Natural killer cell treated with Interleukin-12 subunit alpha and Interleukin-12 subunit beta and Interleukin-15 and Interleukin-18, amount 100 ng/mL, for 72 hours (primary cell): ENCODE measurements around the gene NFATC1. TPM values are rescaled to one million over a fixed set of nuclear protein-coding genes. Genes with fewer than 3 reads are reported as not detected.

Source experiments
- ATAC-seq, 2 donors: fragments of 150-1000 bp; cut with Tn5 transposase in 1 of 2; sonication (Bioruptor Pico), chemical (Tn5 transposase) in 1 of 2; 2 replicates each; pipeline ENCODE4 v1.10.0; 2021
- DNase-seq: peaks from one replicate; pipeline ENCODE4 v3.0.0; 2022; ENCODE audit warnings: low spot score
- H3K27ac Mint-ChIP-seq, 2 donors: 1 replicate in 1 of 2; 2 replicates in 1 of 2; pipeline ENCODE4 v1.8.0; 2022; ENCODE audit warnings: mixed read lengths in 2 of 2, mild to moderate bottlenecking in 1 of 2, moderate library complexity in 1 of 2
- H3K27me3 Mint-ChIP-seq, 2 donors: 1 replicate in 1 of 2; 2 replicates in 1 of 2; pipeline ENCODE4 v1.8.0; 2022; ENCODE audit warnings: mixed read lengths in 2 of 2
- H3K36me3 Mint-ChIP-seq: one replicate; pipeline ENCODE4 v1.8.0; 2022; ENCODE audit warnings: mixed read lengths
- H3K4me1 Mint-ChIP-seq, 2 donors: 1 replicate in 1 of 2; 2 replicates in 1 of 2; pipeline ENCODE4 v1.8.0; 2022; ENCODE audit warnings: low read depth in 2 of 2, mixed read lengths in 2 of 2, mild to moderate bottlenecking in 1 of 2
- H3K4me3 Mint-ChIP-seq: one replicate; pipeline ENCODE4 v1.8.0; 2022; ENCODE audit warnings: mixed read lengths
- H3K9me3 Mint-ChIP-seq: 2 replicates; pipeline ENCODE4 v1.8.0; 2022; ENCODE audit warnings: mixed read lengths
- total RNA-seq, 2 donors: library from RNA; stranded (reverse); gene quantifications; one replicate each; pipeline ENCODE4 v1.2.3, GENCODE V29; 2022

Gene NFATC1
- total RNA-seq, 2 donors from 2014 or later = 22.3 to 34.4 TPM

DNA sequence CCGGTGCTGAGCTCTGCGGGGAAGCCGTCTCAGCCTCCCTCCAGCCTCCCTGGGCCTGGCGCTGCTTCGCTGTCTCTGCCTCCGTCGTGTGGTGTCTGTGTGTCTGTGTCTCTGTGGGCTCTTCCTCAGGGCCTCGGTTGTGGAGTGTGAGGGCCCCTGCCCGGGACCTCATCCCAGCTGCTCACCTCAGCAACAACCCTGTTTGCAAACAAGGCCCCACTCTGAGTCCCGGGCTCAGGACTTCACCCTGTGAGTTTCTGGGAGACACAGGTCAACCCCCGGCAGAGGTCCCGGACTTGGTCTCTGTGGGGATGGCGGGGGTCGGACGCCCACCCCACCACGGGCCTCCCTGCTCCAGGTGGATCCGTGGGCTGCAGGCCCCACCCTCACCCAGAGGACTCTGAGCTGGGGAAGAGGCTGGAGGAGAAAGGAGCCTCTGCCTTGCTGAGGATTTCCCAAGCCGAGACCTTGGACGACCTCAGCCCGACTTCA, 156.5 kb downstream of the NFATC1 start:
- peak; percentile 40 for DNase-seq
- ATAC-seq = no peak
- Mint-ChIP-seq H3K36me3 (no peaks in the 10 kb centered on the region), H3K4me1 (no peaks in the 10 kb centered on the region), H3K27me3 (no peaks in the 10 kb centered on the region), H3K4me3 (no peak overlapping the region), H3K27ac (no peak overlapping the region), H3K9me3 (no peaks in the 10 kb centered on the region)

- Mint-ChIP-seq H3K27ac (no peak overlapping the region), H3K4me3 (no peak overlapping the region), H3K9me3 (no peaks in the 10 kb centered on the region), H3K36me3 (no peaks in the 10 kb centered on the region), H3K4me1 (no peaks in the 10 kb centered on the region), H3K27me3 (no peaks in the 10 kb centered on the region)
- DNase-seq (peak; percentile 34), ATAC-seq (no peak)
These were observed 157.0 kb downstream of the NFATC1 start for GRCh38 chr18:79552696-79553095.

DNA sequence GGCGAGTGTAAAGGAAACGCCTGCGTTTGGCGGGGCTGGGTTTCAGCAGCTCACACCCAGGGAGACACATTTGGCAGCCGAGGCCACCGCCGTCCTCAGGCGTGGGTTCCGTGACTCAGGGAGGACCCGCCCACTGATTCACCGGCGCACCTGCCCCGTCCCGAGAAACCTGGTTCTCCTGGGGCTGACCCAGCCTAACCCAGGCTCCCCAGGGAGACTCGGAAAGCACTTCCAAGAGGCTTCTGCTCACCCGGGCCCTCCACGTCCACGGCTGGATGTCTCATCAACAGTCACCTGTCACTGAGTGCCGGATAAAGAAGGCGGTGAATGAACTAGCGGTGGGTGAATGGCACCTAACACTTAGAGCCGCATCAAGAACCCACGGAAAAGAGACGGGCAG, 157.4 kb downstream of the NFATC1 start:
- no peaks in the 10 kb centered on the region for H3K27me3 Mint-ChIP-seq
- no peaks in the 10 kb centered on the region for H3K4me1 Mint-ChIP-seq
- no peaks in the 10 kb centered on the region for H3K36me3 Mint-ChIP-seq
- no peak overlapping the region for H3K4me3 Mint-ChIP-seq
- H3K9me3 Mint-ChIP-seq = no peaks in the 10 kb centered on the region
- ATAC-seq (no peak), DNase-seq (peak; percentile 28)
- H3K27ac Mint-ChIP-seq = no peak overlapping the region

DNA sequence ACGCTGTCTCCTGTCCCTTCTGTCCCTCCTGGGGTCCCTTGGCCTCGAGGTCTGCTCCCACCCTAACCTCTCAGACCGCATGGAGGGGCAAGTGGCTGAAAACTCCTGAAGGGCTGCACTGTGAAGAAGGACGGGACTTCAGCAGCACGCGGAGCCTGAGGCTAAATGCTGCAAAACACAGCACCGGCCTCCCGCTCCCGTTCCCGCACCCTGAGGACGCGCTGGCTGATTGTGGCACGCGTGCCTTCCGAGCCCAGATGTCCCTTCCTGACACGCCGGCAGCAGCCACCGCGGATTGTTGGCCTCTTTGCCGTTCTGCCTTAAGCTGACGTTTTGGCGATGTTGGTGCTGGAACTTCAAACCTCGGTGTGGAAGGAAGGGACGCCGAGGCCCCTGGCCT, 158.0 kb downstream of the NFATC1 start:
- ATAC-seq (no peak), DNase-seq (peak; percentile 50)
- H3K27ac Mint-ChIP-seq = no peak overlapping the region
- H3K4me3 Mint-ChIP-seq = no peak overlapping the region
- H3K9me3 Mint-ChIP-seq = no peaks in the 10 kb centered on the region
- no peaks in the 10 kb centered on the region for H3K27me3 Mint-ChIP-seq
- no peaks in the 10 kb centered on the region for H3K4me1 Mint-ChIP-seq
- H3K36me3 Mint-ChIP-seq = no peaks in the 10 kb centered on the region

GRCh38 chr18:79554321-79554720, 158.6 kb downstream of the NFATC1 start:
- Mint-ChIP-seq H3K4me3 (no peak overlapping the region), H3K36me3 (no peaks in the 10 kb centered on the region)
- ATAC-seq = no peak

DNA sequence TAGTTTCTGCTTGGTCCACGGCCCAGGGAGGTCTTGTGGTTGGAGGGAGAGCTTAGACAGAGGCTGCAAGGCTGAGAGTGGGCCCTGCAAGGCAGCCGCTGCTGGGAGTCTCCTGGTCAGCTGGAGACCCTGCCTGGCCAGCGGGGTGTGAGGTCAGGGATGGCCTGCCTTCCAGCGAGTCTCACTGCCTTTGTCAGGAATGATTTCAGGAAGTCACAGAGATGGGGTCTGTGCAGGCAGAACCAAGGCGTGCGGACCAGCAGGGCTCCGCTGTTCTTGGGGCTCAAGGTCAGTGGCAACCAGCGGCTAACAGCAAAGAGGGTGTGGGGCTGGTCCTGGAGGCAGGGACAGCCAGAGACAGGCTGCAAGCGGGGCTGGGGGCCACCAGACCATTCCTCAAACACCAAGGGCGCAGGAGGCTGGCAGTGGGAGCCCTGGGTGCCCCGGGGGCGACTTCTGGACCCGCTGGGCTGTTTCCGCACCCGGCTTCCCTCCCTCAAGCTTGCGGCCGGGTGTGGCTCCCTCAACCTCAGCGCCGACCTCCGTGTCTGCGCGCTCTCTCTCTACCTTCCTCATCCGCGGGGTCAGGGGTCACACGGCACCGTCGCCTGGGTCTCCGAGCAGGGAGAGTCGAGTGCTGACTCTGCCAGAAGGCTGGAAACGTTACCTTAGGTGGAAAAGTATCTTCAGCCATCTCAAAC, 159.4 kb downstream of the NFATC1 start:
- Mint-ChIP-seq H3K4me3 (no peak overlapping the region), H3K9me3 (no peaks in the 10 kb centered on the region), H3K4me1 (peaks cover 0 to 4% of the 10 kb centered on the region in 2 donors), H3K36me3 (no peaks in the 10 kb centered on the region), H3K27me3 (no peaks in the 10 kb centered on the region), H3K27ac (no peak overlapping the region)
- ATAC-seq = peak in 1 of 2 donors; percentile 24
- peak; percentile 18 for DNase-seq

More at GRCh38 chr18:79554321-79554720, 158.6 kb downstream of the NFATC1 start:
- Mint-ChIP-seq H3K4me1 (no peaks in the 10 kb centered on the region), H3K27me3 (no peaks in the 10 kb centered on the region), H3K27ac (no peak overlapping the region), H3K9me3 (no peaks in the 10 kb centered on the region)
- DNase-seq = no peak

GRCh38 chr18:79555885-79556284, 160.2 kb downstream of the NFATC1 start:
- DNase-seq = peak; percentile 55
- Mint-ChIP-seq H3K27me3 (no peaks in the 10 kb centered on the region), H3K27ac (no peak overlapping the region), H3K36me3 (no peaks in the 10 kb centered on the region), H3K4me1 (peaks cover 0 to 4% of the 10 kb centered on the region in 2 donors), H3K4me3 (no peak overlapping the region), H3K9me3 (no peaks in the 10 kb centered on the region)
- ATAC-seq = no peak

GRCh38 chr18:79556829-79557585, 161.3 kb downstream of the NFATC1 start:
- DNase-seq = peak; percentile 46
- no peak overlapping the region for H3K27ac Mint-ChIP-seq
- no peaks in the 10 kb centered on the region for H3K27me3 Mint-ChIP-seq
- no peaks in the 10 kb centered on the region for H3K36me3 Mint-ChIP-seq
- no peaks in the 10 kb centered on the region for H3K9me3 Mint-ChIP-seq
- no peak overlapping the region for H3K4me3 Mint-ChIP-seq
- ATAC-seq = no peak
- peaks cover 0 to 4% of the 10 kb centered on the region in 2 donors for H3K4me1 Mint-ChIP-seq

GRCh38 chr18:79558196-79558932, 162.6 kb downstream of the NFATC1 start:
- Mint-ChIP-seq H3K36me3 (no peaks in the 10 kb centered on the region), H3K4me1 (peaks cover 0 to 4% of the 10 kb centered on the region in 2 donors), H3K27ac (no peak overlapping the region), H3K4me3 (no peak overlapping the region), H3K9me3 (no peaks in the 10 kb centered on the region), H3K27me3 (no peaks in the 10 kb centered on the region)
- ATAC-seq = no peak
- DNase-seq = peak; percentile 45

- no peak overlapping the region for H3K4me3 Mint-ChIP-seq
- no peaks in the 10 kb centered on the region for H3K27me3 Mint-ChIP-seq
- ATAC-seq (peak in 1 of 2 donors; percentile 28), DNase-seq (peak; percentile 58)
- H3K9me3 Mint-ChIP-seq = no peaks in the 10 kb centered on the region
- H3K4me1 Mint-ChIP-seq = peaks cover 0 to 4% of the 10 kb centered on the region in 2 donors
- H3K27ac Mint-ChIP-seq = no peak overlapping the region
- H3K36me3 Mint-ChIP-seq = no peaks in the 10 kb centered on the region
These were observed 163.2 kb downstream of the NFATC1 start for GRCh38 chr18:79558933-79559416.

- Mint-ChIP-seq H3K4me1 (peaks cover 0 to 4% of the 10 kb centered on the region in 2 donors), H3K9me3 (no peaks in the 10 kb centered on the region), H3K36me3 (no peaks in the 10 kb centered on the region), H3K4me3 (no peak overlapping the region), H3K27ac (no peak overlapping the region), H3K27me3 (no peaks in the 10 kb centered on the region)
- no peak for DNase-seq
- peak in 1 of 2 donors; percentile 10 for ATAC-seq
These were observed 163.7 kb downstream of the NFATC1 start for GRCh38 chr18:79559436-79559835.

DNA sequence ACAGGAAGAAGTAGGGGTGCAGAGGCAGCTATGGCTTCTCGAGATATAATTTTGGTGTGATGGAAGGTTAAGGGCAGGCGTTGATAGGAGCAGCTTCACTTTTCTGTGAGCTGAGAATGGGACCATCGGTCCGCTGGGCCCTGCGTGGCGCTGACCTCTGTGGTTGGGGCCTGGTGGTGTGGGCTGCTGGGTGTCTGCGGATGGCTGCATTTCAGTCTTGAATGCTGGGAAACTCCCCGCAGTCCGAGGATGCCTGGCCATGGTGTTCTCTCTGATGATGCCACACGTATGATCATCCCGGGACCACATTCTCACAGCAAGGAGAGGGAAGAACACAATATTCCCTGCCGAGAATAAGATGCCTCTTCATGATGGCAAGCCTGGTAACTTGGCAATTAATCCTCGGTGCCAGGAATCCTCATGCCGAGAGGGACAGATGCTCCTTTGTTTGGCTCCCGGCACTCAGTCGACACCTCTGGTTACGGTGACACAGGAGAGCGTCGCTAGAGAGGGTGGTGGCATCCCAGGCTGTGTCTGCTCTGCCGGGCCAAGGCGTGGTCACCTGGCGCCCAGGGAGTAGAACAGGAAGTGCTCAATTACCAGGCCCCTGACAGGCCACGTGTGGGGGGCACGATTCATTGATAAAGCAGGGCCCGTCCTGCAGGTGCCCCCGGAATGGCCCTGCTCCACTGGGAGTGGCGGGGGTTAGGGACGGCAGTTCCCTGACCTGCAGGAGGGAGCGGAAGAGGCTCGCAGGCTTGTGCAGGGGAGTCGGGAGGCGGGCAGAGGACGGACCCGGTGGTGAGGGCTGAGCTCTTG, 164.5 kb downstream of the NFATC1 start:
- Mint-ChIP-seq H3K4me3 (no peak overlapping the region), H3K27ac (no peak overlapping the region), H3K27me3 (no peaks in the 10 kb centered on the region), H3K4me1 (peaks cover 0 to 4% of the 10 kb centered on the region in 2 donors), H3K9me3 (no peaks in the 10 kb centered on the region), H3K36me3 (no peaks in the 10 kb centered on the region)
- ATAC-seq (no peak), DNase-seq (peak; percentile 26)

DNA sequence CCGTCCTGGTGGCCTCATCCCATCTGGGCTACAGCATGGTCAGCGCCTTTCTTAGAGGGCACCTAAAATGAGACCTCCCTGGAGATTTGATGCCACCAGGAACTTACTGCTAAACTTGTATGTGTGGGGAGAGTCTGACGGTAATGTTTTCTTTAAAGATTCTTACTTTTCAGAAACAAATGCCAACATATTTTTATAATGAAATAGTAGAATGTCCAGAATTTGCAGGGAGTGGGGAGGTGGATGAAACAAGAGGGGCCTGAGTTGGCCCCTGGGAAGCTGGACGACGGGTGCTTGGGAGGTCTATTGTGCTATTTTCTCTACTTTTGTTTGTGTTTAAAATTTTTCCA, 165.1 kb downstream of the NFATC1 start:
- Mint-ChIP-seq H3K27me3 (no peaks in the 10 kb centered on the region), H3K27ac (no peak overlapping the region), H3K36me3 (no peaks in the 10 kb centered on the region), H3K4me1 (peaks cover 0 to 4% of the 10 kb centered on the region in 2 donors), H3K4me3 (no peak overlapping the region), H3K9me3 (no peaks in the 10 kb centered on the region)
- DNase-seq (no peak), ATAC-seq (no peak)
